HG03521 (cell line): ENCODE results near the gene EEF1A2.
"Not testable (repeated sequence)": the region's sequence is repeated elsewhere in the genome, so short reads cannot be mapped to it uniquely, and the experiment has no call there.

Experiments
- ATAC-seq: cut with Tn5 transposase; IDR thresholded peaks from one replicate; pipeline ENCODE4 v1.9.1; 2021; ENCODE audit warnings: mild to moderate bottlenecking, moderate library complexity; ENCODE audit not compliant: unreplicated experiment

Gene EEF1A2

GRCh38 chr20:63488315-63489251 lies 10.3 kb downstream of the EEF1A2 start:
- no peak for ATAC-seq

- no peak for ATAC-seq
Observed at GRCh38 chr20:63487781-63488241, 11.1 kb downstream of the EEF1A2 start.

- no peak for ATAC-seq
Observed at GRCh38 chr20:63487116-63487764, 11.6 kb downstream of the EEF1A2 start.

GRCh38 chr20:63486300-63486855 lies 12.5 kb downstream of the EEF1A2 start:
- ATAC-seq, result no peak

- no peak for ATAC-seq
Observed at GRCh38 chr20:63484651-63485403, 14.1 kb downstream of the EEF1A2 start.

GRCh38 chr20:63484236-63484635 lies 14.6 kb downstream of the EEF1A2 start:
- no peak for ATAC-seq

- ATAC-seq, result no peak
Observed at GRCh38 chr20:63483834-63484233, 15.0 kb downstream of the EEF1A2 start.

- no peak for ATAC-seq
Observed at GRCh38 chr20:63482021-63482587, 16.8 kb downstream of the EEF1A2 start.

GRCh38 chr20:63481503-63481902 lies 17.4 kb downstream of the EEF1A2 start:
- ATAC-seq, result no peak

- ATAC-seq, result not testable (repeated sequence)
Observed at GRCh38 chr20:63479695-63480419, 19.0 kb downstream of the EEF1A2 start.

- no peak for ATAC-seq
Observed at GRCh38 chr20:63478346-63479302, 20.3 kb downstream of the EEF1A2 start.

- ATAC-seq, result no peak
Observed at GRCh38 chr20:63477944-63478343, 20.9 kb downstream of the EEF1A2 start.

- ATAC-seq, result no peak
Observed at GRCh38 chr20:63477061-63477616, 21.7 kb downstream of the EEF1A2 start.

GRCh38 chr20:63475209-63475608 lies 23.7 kb downstream of the EEF1A2 start:
- ATAC-seq, result no peak

GRCh38 chr20:63473555-63474449 lies 25.1 kb downstream of the EEF1A2 start:
- no peak for ATAC-seq

GRCh38 chr20:63472862-63473390 lies 26.0 kb downstream of the EEF1A2 start:
- no peak for ATAC-seq
